Stomach (tissue), 4 donors: ENCODE results near the gene SACM1L.

Experiments
- POLR2A ChIP-seq, 4 donors: fragments of 450-650 bp; IDR thresholded peaks; one replicate each; pipeline ENCODE4 v1.6.1; 2016; ENCODE audit warnings: antibody characterized with exemption in 4 of 4, control low read depth in 2 of 4, mild to moderate bottlenecking in 1 of 4, moderate library complexity in 1 of 4
- POLR2AphosphoS5 ChIP-seq, 3 donors: sonication (generic); formaldehyde crosslinking; IDR thresholded peaks; one replicate each; pipeline ENCODE4 v1.6.1; 2016; ENCODE audit warnings: antibody characterized with exemption in 3 of 3
- TF ChIP-seq, protein P1 (sequence below), 7 experiments: fragments of 450-650 bp in 4 of 7; fragments of 200-600 bp in 3 of 7; sonication (generic) in 3 of 7; IDR thresholded peaks; one replicate each; pipeline ENCODE4 v1.5.1; 2016 to 2019; ENCODE audit warnings: antibody characterized with exemption in 7 of 7, control low read depth in 2 of 7, mild to moderate bottlenecking in 1 of 7

DNA sequence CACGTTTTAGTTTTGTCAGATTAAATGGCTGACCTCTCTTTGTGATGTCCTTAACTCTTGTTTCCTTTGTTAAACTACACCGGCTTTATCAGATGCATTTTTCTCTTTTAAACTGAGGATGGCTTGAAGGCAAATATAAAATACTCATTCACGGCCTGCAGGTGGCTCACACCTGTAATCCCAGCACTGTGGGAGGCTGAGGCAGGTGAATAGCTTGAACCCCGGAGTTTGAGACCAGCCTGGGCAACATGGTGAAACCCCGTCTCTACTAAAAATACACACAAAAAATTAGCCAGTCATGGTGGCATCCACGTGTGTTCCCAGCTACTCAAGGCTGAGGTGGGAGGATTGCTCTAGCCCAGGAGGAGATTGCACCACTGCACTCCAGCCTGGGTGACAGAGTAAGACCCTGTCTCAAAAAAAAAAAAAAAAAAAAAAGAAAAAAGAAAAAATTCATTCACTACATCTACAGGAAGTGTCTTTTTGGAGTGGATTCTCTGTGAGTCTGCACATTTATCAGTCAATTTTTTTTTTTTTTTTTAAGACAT, 34.7 kb upstream of the SACM1L start:
- no peak for TF ChIP-seq POLR2A (IDR thresholded peaks at IDR 0.05)
- TF ChIP-seq, protein P1, sequence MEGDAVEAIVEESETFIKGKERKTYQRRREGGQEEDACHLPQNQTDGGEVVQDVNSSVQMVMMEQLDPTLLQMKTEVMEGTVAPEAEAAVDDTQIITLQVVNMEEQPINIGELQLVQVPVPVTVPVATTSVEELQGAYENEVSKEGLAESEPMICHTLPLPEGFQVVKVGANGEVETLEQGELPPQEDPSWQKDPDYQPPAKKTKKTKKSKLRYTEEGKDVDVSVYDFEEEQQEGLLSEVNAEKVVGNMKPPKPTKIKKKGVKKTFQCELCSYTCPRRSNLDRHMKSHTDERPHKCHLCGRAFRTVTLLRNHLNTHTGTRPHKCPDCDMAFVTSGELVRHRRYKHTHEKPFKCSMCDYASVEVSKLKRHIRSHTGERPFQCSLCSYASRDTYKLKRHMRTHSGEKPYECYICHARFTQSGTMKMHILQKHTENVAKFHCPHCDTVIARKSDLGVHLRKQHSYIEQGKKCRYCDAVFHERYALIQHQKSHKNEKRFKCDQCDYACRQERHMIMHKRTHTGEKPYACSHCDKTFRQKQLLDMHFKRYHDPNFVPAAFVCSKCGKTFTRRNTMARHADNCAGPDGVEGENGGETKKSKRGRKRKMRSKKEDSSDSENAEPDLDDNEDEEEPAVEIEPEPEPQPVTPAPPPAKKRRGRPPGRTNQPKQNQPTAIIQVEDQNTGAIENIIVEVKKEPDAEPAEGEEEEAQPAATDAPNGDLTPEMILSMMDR (IDR thresholded peaks at IDR 0.05): no peak
- TF ChIP-seq POLR2AphosphoS5 (IDR thresholded peaks at IDR 0.05): no peak
